Gastroesophageal sphincter (tissue), 3 donors: Measurements from ENCODE around the gene FLNC.

Experiments used
- CTCF ChIP-seq, 4 experiments: fragments of 200-600 bp in 2 of 4; fragments of 450-650 bp in 2 of 4; sonication (generic) in 1 of 4; IDR thresholded peaks; one replicate each; pipeline ENCODE4 v1.5.1; 2017 to 2019; ENCODE audit warnings: antibody characterized with exemption in 4 of 4, mild to moderate bottlenecking in 2 of 4, moderate library complexity in 2 of 4
- EP300 ChIP-seq: sonication (generic); formaldehyde crosslinking; IDR thresholded peaks from one replicate; pipeline ENCODE4 v1.6.1; 2017; ENCODE audit warnings: antibody characterized with exemption, mild to moderate bottlenecking
- POLR2A ChIP-seq, 2 donors: fragments of 450-650 bp; IDR thresholded peaks; one replicate each; pipeline ENCODE4 v1.6.1; 2017; ENCODE audit warnings: antibody characterized with exemption in 2 of 2, mild to moderate bottlenecking in 2 of 2, moderate library complexity in 1 of 2
- POLR2AphosphoS5 ChIP-seq: sonication (generic); formaldehyde crosslinking; IDR thresholded peaks from one replicate; pipeline ENCODE4 v1.6.1; 2017; ENCODE audit warnings: antibody characterized with exemption

GRCh38 chr7:128847721-128848211, 17.6 kb downstream of the FLNC start:
- TF ChIP-seq CTCF (IDR thresholded peaks at IDR 0.05) (no peak), POLR2AphosphoS5 (no peak), POLR2A (IDR thresholded peaks at IDR 0.05) (no peak), EP300 (no peak)
